Left renal cortex interstitium (tissue), 4 donors: ENCODE data around the gene NBEA. TPM values are rescaled to one million over a fixed set of nuclear protein-coding genes. Genes with fewer than 3 reads are reported as not detected.

Experiments used
- DNase-seq, 4 donors: peaks; one replicate each; pipeline ENCODE4 v3.0.0-alpha.2; 2013; ENCODE audit warnings: low read depth in 4 of 4, low spot score in 2 of 4, missing footprints in 1 of 4
- polyA plus RNA-seq, 4 donors: library from polyadenylated mRNA; unstranded; fragments of 120-200 nt; gene quantifications; one replicate each; pipeline ENCODE4 v1.2.1, GENCODE V29; 2013; ENCODE audit not compliant: insufficient read length in 4 of 4

The NBEA gene
- polyA plus RNA-seq, 4 donors: 14.3 to 18.2 (median 16.9) TPM

DNA sequence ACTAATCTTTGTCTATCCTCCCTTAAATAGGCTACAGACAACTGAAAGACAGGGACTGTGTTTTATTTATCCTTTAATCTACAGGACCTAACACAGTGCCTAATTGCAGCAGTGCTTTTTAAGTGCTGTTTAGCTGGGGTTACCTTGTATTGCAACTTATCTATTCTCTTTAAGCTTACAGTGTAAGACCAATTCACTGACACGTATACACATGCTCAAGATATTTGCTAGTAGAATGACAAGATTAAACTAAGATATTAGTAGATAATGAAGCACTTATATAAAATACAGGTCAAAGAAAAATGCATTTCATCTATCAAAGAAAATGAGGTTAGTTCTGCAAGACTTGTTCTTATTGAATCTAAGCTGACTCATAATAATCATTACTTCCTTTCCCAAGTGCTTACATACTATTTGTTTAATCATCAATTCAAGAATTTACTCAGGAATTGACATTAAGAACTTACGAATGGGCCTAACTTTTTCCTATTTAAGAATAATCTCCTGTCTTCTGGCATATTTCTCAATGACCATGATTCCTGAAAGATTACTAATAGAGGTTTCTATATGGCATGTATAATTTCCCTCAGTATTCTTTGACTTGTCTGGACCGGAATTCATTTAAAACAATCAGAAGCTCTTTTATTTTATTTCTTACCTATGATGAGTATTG lies 610.2 kb downstream of the NBEA start:
- DNase-seq: no peak

DNA sequence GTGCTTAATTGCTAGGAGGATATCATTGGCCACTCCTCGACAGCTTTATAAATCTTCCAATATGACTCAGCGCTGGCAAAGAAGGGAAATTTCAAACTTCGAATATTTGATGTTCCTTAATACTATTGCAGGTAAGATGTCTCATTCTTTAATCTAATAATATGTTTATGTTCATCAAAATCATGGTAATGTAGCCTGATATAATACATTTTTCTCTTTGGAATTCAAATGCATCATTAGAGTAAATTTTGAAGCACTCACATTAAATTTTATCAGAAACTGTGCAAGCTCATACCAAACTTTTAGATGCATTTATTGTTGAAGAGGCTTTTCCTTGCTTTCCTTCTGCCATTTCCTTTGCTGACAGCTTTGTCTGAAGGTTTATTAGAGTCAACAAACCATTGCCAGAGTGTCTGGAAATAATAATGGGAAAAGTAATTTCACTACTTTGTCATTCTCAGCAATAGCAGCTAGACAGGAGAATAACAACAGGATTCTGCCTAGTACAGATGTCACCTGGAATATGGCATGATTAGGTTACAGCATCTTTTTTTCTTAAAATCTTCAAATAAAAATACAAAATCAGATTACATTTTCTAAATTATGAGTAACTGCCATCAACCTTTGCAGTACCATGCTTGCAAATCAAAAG lies 613.0 kb downstream of the NBEA start:
- no peak for DNase-seq

- DNase-seq: no peak
Observed at GRCh38 chr13:35557475-35557874, 615.4 kb downstream of the NBEA start.

- no peak for DNase-seq
Observed at GRCh38 chr13:35561540-35561939, 619.5 kb downstream of the NBEA start.

GRCh38 chr13:35565273-35565672 lies 623.2 kb downstream of the NBEA start:
- no peak for DNase-seq

DNA sequence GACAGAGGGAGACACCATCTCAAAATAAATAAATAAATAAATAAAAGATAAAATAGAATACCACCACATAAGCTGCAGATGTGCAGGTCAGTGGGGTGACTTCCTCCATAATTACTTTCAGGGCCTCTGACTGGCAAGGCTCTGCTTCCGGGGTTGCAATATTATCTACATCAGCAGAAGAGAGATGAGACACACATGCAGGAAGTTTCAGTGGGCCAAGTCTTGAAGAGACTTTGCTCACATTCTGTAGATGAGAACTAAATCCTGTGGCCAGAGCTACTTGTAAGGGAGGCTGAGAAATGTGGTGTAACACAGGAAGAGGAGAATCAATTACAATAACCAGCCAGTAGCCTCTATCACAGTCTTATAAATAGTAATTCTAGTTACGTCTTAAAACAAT lies 624.3 kb downstream of the NBEA start:
- no peak for DNase-seq

GRCh38 chr13:35567406-35567980 lies 625.4 kb downstream of the NBEA start:
- no peak for DNase-seq

DNA sequence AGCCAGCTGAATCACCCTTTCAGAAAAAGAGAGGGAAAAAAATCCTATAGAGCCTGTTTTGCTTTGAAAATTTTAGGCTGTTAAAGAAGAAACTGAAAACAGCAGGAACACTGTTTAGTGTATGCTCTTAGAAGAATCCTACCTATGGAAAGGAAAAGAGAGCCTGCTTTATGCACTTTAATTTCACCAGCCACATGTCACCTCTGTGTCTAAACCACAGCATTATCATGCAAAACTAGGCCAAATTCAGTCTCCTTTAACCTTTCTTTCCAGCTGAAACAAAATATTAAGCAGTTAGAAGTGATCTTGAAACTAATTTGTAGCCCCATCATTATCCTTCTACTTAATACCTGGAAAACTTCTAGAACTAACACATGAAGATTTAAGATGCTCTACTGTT lies 631.6 kb downstream of the NBEA start:
- no peak for DNase-seq

- no peak for DNase-seq
Observed at GRCh38 chr13:35592457-35592856, 650.4 kb downstream of the NBEA start.

GRCh38 chr13:35593651-35594050 lies 651.6 kb downstream of the NBEA start:
- no peak for DNase-seq

DNA sequence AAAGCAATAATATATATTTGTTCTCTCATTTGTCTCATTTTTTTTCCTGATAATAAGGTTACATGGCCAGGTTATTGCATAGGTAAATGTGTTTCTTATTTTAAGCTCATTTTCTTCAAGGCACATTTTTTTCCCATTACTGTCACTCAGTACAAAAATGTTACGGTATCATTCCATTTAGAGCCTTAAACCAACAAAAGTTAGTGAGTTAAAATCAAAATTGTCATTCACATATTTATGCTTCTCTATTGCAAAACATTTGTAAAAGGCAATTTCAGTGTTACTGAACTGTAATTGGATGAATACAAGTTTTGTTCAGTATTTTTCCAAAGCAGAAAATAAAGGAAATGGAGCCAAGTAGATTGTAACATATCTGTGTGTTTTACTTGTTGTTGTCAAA lies 652.0 kb downstream of the NBEA start:
- DNase-seq: no peak

- DNase-seq: no peak
Observed at GRCh38 chr13:35595181-35595580, 653.1 kb downstream of the NBEA start.

GRCh38 chr13:35596321-35597030 lies 654.4 kb downstream of the NBEA start:
- DNase-seq: no peak

GRCh38 chr13:35597451-35597850 lies 655.4 kb downstream of the NBEA start:
- no peak for DNase-seq

DNA sequence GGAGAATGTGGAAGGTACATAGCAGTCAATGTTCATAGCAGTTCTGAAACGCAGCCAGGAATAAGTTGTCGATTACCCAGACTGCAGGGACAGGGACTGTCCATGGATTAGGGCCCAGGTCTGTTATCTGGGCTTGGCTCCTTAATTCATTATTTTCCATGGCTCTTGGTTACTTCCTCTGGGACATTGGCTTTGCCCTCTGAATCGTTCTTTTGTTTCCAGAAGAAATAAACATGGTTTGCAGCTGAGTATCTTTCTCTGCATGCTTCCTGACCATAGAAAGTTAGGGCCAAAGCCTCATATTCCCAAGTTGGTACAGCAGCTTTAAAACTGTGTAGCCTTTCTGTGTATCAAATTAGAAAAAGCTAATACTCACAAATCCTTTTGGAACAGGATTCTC lies 656.2 kb downstream of the NBEA start:
- DNase-seq: no peak

DNA sequence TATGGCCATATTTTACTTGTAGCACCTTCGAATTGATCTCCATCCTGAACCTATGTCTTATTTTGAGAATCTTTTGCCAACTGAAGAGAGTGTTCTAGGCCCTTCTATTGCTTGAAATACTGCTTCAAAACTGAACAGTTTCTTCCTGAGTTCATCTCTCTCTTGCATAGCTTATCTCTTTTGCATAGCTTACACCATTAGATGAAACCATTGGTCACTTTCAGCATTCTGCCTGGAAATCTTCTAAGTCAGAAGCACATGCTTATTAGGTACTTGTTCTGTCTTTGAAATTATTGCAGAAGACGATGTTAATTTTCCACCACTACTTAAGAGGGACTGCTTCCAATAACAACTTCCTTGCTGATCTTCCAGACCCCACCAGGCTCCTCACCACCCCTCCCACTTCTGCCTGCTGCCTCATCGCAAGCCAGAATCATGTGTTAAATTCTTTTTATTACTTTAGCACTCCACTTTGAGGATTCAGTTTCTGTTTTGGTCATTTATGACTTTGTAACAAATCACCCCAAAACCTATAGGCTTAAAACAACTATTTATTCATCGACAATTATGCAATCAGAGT lies 656.8 kb downstream of the NBEA start:
- DNase-seq: no peak

GRCh38 chr13:35599384-35599783 lies 657.3 kb downstream of the NBEA start:
- DNase-seq: no peak

- DNase-seq: no peak
Observed at GRCh38 chr13:35600137-35600536, 658.1 kb downstream of the NBEA start.

DNA sequence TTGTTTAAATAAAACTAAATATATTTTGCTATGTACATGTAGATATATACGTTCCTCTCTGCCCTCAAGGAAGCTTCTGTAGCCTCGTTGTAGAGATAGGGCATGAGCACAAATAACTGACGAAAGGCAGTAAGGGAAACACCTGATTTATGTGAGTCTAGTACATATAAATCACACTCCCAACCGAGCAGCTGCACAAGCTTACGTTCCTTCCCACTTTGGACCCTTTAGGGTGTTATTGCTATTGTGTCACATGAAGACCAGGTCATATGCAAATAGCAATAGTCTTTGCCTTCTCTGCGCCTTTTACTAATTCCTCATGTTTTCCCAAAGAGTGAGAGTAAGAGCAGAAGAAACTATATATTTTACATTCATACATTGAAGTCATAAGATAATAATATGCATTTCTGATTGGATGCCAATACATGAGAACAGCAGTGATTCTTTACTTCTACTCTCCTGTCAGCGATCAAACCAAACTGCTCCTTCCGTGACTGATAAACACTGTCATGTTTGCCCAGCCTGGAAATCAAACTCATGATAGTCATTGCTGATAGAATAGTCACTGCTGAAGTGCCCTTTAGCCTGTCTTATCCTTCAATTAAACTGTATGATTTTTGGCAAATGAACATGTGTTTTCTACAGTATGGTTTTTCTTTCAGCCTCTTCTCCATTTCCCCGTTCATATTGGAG lies 661.7 kb downstream of the NBEA start:
- DNase-seq: no peak

GRCh38 chr13:35614666-35615065 lies 672.6 kb downstream of the NBEA start:
- no peak for DNase-seq

DNA sequence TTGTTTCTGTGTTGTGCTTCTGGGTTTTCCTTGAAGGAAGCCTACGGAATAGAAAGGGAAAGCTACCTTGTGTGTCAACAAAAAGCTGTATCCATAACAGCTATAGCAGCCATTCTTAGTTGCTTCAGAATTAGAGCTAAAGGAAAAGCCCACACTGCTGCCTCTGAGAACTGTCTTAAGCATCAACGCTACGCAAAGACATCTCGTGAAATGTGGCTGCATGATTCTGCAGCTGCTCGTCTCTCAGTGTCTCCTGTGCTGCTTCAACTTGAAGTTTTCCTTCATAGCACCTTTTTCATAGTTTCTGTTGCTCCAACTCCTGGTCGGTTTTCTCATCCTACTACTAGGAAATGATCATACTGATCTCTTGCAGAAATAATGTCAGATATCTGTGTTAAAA lies 675.4 kb downstream of the NBEA start:
- no peak for DNase-seq
